GM21825 (cell line): ENCODE results near the gene RASGRF1.

Experiments used
- ATAC-seq: cut with Tn5 transposase; IDR thresholded peaks from one replicate; pipeline ENCODE4 v1.9.1; 2021; ENCODE audit warnings: mild to moderate bottlenecking, moderate library complexity; ENCODE audit not compliant: unreplicated experiment

RASGRF1 gene

DNA sequence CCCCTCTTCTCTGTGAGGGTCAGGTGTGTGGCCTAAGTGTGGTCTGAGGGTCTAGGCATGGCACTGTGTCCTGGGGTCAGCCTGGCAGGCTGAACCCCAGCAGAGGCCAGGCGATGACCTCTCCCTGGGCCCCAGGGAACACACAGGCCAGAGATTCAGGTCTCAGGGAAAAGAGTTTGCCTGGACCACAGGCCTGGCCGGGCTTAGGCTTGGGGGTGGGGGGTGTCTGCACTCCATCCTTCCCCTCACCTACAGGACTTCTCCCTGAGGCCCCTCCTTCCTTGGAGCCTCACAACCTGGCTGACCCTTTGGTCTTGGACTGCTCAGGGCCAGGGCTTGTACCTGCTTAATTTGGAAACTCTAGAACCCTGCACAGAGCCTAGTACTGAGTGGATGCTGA is 21.8 kb downstream of the RASGRF1 start:
- ATAC-seq: no peak

DNA sequence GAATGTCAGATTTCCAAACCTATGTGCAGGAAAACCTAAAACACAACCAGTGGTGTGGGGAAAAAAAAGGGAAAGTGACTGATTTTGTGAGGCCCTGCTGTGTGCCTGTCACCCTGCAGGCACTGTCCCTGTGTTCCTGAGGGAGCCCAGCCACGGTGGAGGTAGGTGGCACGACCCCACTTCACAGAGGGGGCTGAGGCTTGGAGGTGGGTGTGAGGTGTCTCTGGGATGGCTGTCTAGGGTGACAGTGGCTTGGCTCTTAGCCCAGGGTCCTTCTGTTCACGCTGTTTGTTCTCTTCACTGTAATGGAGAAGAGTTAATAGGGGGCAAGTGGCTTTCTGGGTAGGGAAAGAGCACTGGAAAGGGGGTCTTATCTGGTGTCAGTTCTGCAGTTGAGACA is 22.6 kb downstream of the RASGRF1 start:
- ATAC-seq: no peak

DNA sequence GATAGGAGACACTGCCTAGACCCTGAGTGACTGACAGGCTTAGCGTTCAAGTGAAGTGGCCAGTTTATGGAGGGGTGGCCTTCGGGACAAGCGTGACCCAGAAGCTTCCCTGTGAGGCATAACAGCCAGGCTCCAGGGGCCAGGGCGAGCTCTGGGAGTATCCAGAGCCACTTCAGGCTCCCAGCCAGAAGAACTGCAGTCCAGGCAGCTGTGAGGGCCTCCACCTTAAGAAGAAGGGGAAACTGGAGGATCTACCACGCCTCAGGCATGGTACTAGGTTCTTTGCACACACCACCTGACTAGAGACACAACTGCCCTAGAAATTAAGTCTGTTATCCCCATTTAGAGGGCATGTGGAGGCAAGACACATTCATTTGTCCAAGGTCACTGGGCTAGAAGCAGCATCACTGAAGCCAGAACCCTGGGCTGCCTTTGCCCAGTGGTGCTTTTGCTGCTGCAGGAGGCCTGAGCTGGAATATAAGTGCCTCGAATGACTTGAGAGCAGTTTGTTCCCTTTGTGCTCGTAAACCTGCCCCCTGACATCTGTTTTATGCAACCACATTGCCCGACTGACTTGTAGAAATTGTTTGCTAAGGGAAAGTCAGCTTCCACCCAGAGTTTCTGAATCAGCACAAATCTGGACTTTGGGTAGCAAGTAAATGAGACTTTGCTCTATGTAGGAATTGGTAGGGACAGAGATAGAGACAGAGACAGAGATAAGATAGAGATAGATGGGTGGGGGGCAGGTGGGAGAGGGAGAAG is 23.3 kb downstream of the RASGRF1 start:
- no peak for ATAC-seq

DNA sequence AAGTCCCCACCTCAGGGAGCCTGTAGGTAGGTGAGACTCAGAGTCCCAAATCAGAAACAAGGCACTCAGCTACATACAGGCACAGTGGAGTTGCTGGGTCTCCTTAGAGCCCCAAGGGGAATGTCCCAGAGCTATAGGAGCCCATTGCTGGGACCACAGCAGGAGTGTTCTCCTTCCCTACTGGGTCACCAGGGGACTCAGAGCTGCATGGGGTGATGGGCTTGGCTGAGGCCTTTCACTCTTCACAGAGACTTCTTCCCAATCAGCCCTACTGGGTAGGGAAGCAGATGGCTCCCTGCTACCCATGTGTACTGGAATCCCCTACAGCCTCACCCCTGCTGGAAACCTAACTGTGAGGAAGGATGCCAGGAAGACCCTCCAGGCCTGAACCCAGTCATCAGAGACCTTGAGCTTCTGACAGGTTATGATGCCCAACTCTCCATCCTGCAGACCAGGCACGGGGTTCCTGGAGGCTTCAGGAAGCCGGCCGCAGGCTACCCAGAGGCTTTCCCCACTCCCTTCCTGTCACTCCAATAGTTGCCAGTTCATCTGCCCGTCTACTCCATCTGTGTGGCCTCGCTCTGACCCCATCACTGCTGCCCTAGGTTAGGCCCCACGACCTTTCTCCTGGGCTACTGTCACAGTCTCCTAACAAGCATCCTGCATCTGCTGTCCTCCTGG is 24.0 kb downstream of the RASGRF1 start:
- no peak for ATAC-seq

GRCh38 chr15:79065706-79066376 is 24.7 kb downstream of the RASGRF1 start:
- ATAC-seq: no peak

- ATAC-seq: no peak
Observed at GRCh38 chr15:79065361-79065705, 25.2 kb downstream of the RASGRF1 start.

GRCh38 chr15:79064496-79064895 is 26.1 kb downstream of the RASGRF1 start:
- ATAC-seq: no peak

GRCh38 chr15:79060175-79060574 is 30.4 kb downstream of the RASGRF1 start:
- ATAC-seq: no peak

DNA sequence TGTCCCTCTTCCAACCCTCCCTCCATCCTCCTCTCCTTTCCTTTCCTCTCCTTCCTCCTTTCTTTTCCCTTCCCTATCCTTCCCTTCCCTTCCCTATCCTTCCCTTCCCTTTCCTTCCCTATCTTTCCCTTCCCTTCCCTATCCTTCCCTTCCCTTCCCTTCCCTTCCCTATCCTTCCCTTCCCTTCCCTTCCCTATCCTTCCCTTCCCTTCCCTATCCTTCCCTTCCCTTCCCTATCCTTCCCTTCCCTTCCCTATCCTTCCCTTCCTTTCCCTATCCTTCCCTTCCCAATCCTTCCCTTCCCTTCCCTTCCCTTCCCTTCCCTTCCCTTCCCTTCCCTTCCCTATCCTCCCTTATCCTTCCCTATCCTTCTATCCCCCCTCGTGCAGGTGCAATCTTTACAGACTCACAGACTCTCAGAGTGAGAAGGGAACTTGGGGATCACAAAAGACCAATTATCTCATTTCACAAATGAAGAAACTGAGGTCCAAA is 31.5 kb downstream of the RASGRF1 start:
- no peak for ATAC-seq

DNA sequence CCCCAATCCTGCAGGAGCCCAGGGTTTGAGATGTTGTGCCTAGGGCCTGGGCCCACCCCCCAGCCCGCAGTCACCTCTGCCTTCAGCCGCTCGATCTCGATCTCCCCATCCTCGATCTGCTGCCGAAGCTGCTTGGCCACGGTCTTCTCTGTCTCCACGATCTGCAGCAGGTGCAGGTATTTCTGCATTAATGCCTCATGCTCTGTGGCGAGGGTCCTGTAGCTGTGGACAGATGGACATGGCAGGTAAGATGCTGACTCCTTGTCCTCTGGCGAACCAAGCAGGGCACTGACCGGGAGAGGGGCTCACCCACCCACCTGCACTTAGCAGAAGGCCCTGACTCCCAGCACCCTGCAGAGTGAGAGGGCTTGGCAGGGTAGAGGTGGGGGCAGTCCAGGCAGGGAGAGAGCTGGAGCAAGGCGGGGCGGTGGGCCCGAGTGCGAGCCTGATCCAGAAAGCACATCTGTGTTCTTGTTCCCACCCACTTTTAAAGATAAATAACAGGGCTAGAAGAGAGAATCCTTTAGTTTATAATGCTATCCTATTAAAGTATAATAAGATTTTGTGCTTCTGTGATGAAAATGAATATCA is 32.2 kb downstream of the RASGRF1 start:
- ATAC-seq: no peak

- no peak for ATAC-seq
Observed at GRCh38 chr15:79057050-79057449, 33.5 kb downstream of the RASGRF1 start.

DNA sequence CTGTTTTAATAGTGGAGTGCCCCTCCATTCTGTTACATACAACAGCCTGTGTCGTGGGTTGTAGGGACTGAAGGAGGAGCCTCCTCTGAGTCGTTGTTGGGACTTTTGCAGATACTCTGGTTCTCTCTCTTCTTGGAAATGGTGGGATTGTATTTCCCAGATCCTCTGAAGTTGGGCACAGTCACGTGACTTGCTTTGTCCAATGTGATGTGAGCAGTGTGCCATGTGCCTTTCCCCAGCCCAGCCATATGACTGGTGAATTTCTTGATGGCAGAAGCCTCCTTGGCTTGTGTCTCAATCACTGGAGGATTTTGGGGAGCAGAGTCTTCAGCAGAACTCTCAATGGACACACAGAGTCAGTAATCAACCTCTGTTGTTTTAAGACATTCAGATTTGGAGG is 36.2 kb downstream of the RASGRF1 start:
- no peak for ATAC-seq

DNA sequence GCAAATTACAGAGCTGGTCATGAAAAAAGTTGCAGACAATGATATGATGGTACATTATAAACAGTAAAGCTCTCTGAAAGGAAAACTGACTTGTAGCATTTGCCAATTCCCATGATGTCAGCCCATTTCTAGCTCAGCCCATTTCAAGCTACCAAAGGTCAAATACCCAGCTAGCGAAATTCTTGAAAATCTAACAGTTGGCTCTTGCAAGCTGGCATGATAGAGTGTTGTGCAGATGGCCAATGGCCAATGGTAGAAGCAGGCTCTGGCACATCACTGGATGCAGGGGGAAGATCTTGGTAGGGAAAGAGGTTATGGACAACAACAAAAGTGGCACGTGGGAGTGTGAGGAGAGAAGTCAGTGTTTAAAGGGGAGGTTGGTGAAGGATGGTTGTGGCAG is 36.7 kb downstream of the RASGRF1 start:
- no peak for ATAC-seq

- ATAC-seq: no peak
Observed at GRCh38 chr15:79051941-79052731, 38.4 kb downstream of the RASGRF1 start.

DNA sequence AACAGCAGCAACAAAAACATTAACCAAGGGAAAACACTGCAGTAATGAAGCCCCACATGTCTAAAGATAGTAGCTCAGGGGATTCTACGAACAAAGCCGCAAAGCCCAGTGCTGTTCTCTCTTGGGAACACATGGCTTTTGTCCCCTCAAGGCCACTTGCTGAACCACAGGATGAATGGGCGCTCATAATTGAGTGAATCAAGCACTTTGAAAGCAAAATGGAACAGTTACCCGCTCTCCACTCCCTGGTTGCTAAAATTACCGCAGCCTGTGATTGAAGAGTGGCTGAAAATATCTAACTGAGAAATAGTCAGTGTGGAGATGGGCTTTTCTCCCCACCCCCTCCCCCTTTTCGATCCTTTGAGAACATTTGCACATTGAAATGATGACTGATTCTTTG is 39.6 kb downstream of the RASGRF1 start:
- ATAC-seq: no peak

- no peak for ATAC-seq
Observed at GRCh38 chr15:79050341-79050740, 40.2 kb downstream of the RASGRF1 start.

DNA sequence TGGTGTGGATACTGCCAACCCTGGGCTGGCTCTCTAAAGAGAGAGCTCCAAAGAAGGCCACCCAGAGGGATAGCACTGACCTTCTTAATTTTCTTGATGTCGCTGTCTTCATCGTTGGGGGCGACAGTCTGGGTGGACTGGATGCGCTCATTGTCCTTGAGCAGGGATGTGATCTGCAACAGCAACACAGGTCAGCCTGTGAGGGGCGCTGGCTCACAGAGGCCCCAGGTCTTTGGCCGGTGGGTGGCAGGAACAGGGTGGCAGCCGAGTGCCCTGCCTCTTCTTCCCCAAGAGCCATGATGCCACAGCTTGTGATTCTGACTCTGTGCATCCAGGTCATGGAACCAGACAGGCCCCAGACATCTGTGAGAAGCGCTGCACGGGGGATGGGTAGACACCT is 41.2 kb downstream of the RASGRF1 start:
- no peak for ATAC-seq

DNA sequence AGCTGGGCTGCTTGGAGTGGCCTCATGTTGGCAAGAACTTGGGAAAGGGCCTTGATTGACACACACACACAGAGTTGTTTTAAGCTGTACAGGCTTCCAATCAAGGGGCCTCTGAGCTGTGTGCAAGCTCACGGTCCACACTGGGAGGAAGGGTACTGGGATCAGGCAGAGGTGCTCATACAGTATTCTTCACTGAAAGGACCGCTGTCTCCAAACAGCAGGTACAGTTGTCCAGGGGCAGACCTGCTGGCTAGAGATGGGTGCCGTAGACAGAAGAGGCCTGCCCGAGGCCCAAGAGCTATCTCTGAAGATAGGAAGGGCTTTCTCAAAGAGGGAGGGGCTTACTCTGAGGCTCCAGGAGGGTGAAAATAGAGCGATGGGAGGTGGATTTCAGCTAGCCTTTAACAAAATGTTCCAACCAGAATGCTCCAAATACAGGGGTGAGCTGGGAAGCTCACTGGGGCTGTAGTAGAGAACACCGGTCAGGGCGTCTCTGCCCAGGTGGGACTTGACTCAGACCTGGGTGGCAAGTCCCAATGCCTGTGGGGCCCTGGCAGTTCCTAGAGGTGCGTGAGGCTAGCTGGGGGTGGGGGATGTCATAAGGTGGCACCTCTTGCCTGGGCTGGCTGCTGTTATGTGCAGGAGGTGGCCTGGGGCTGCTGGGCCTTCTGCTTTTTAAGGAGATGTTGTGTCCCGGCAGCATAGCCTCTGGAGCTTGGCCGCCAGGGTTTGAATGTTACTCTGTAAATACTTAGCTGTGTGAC is 42.7 kb downstream of the RASGRF1 start:
- no peak for ATAC-seq

DNA sequence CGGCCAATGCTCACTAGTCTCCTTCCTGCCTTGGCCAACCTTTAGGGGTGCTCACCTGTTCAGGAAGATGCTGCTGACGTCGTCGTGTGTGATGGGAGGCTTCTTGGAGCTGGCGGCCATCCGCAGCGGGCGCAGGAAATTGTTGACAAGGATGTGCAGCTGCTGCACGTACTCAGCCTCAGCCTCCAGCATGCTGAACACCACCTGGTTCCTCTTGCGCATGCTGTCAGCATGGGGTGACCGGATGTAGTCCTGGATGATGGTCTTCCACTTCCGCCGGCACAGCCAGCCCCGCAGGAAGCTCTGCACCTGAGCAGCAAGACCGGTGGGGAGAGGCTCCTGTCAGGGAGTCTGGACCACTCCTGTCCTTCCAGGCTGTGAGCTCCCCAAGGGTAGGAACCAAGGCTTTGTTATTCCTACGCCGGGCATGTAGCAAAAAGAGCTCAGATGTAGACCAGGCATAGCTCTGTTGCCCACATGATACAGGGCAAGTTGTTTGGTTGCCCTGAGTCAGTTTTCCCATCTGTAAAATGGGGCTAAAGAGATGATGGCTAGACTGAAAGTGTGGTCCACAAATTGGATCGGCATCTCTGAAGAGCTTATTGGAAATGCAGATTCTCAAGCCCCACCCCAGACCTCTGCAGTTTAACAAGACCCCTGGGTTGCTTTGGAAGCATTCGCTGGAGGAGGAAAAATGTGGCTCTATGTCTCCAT is 43.7 kb downstream of the RASGRF1 start:
- ATAC-seq: no peak
